ENCODE results near the gene TBCEL. TPM values are rescaled to one million over a fixed set of nuclear protein-coding genes. Genes with fewer than 3 reads are reported as not detected.

Gene TBCEL
- total RNA-seq, 3 donors from 2014 or later, result 16.0 to 31.8 (median 26.9) TPM

- intact Hi-C loops (cut with DNase I; ENCODE audit: low total_unique reads), result no loop called here
- no peak overlapping the region for H3K27ac ChIP-seq
- H3K9me3 ChIP-seq, result peaks cover 9 to 12% of the 10 kb centered on the region in 2 donors
Measured at GRCh38 chr11:121122328-121122727, 98.4 kb downstream of the TBCEL start.

DNA sequence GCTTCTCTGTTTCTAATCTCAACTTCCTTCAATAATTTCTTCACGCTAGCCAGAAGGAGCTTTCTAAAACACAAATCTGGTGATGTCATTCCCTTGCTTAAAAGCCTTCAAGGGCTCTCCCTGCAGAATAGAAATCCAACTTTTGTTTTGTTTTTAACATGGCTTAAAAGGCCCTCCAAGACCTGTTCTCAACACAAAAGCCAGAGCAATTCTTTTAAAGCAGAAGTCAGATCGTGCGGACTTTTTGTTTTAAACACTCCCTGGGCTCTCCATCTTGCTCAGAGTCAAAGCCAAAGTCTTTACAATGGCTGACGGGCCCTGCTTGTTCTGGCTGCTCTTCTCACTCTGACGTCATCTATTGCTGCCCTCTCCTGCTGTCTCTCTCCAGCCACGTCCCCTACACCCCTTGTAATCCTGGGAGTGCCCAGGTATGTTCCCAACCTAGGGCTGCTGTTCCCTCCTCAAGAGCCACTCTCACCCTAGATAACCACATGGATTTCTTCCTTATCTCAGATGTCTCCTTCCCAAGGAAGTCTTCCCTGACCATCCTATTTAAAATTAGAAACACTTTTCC is 99.7 kb downstream of the TBCEL start:
- no peaks in the 10 kb centered on the region for H3K4me1 ChIP-seq
- intact Hi-C loops (cut with DNase I; ENCODE audit: low total_unique reads), result no loop called here
- no peak for TF ChIP-seq POLR2AphosphoS5 (IDR thresholded peaks at IDR 0.05)
- TF ChIP-seq, protein P1, sequence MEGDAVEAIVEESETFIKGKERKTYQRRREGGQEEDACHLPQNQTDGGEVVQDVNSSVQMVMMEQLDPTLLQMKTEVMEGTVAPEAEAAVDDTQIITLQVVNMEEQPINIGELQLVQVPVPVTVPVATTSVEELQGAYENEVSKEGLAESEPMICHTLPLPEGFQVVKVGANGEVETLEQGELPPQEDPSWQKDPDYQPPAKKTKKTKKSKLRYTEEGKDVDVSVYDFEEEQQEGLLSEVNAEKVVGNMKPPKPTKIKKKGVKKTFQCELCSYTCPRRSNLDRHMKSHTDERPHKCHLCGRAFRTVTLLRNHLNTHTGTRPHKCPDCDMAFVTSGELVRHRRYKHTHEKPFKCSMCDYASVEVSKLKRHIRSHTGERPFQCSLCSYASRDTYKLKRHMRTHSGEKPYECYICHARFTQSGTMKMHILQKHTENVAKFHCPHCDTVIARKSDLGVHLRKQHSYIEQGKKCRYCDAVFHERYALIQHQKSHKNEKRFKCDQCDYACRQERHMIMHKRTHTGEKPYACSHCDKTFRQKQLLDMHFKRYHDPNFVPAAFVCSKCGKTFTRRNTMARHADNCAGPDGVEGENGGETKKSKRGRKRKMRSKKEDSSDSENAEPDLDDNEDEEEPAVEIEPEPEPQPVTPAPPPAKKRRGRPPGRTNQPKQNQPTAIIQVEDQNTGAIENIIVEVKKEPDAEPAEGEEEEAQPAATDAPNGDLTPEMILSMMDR (IDR thresholded peaks at IDR 0.05), result no peak
- TF ChIP-seq POLR2A (IDR thresholded peaks at IDR 0.05), result no peak
- no peak overlapping the region for H3K27ac ChIP-seq
- no peak overlapping the region for H3K4me3 ChIP-seq
- no peak for DNase-seq (ENCODE audit: low spot score in 2 of 2)
- no peaks in the 10 kb centered on the region for H3K36me3 ChIP-seq
- H3K9me3 ChIP-seq, result peaks cover 9 to 12% of the 10 kb centered on the region in 2 donors
- no peaks in the 10 kb centered on the region for H3K27me3 ChIP-seq

More at GRCh38 chr11:121122328-121122727, 98.4 kb downstream of the TBCEL start:
- H3K4me3 ChIP-seq, result no peak overlapping the region
- H3K27me3 ChIP-seq, result no peaks in the 10 kb centered on the region
- TF ChIP-seq POLR2AphosphoS5 (IDR thresholded peaks at IDR 0.05) (no peak), POLR2A (IDR thresholded peaks at IDR 0.05) (no peak)
- TF ChIP-seq, protein P1 (IDR thresholded peaks at IDR 0.05), result no peak
- H3K4me1 ChIP-seq, result no peaks in the 10 kb centered on the region
- no peaks in the 10 kb centered on the region for H3K36me3 ChIP-seq
- DNase-seq (ENCODE audit: low spot score in 2 of 2), result no peak

- no peak for DNase-seq (ENCODE audit: low spot score in 2 of 2)
- Histone ChIP-seq H3K36me3 (no peaks in the 10 kb centered on the region), H3K9me3 (peaks cover 0 to under 1% of the 10 kb centered on the region in 2 donors), H3K27me3 (no peaks in the 10 kb centered on the region), H3K4me3 (no peak overlapping the region), H3K27ac (no peak overlapping the region), H3K4me1 (no peaks in the 10 kb centered on the region)
- intact Hi-C loops (cut with DNase I; ENCODE audit: low total_unique reads), result no loop called here
- TF ChIP-seq POLR2AphosphoS5 (IDR thresholded peaks at IDR 0.05), result no peak
- no peak for TF ChIP-seq POLR2A (IDR thresholded peaks at IDR 0.05)
- TF ChIP-seq, protein P1 (IDR thresholded peaks at IDR 0.05), result no peak
Measured at GRCh38 chr11:121127809-121128208, 103.9 kb downstream of the TBCEL start.

DNA sequence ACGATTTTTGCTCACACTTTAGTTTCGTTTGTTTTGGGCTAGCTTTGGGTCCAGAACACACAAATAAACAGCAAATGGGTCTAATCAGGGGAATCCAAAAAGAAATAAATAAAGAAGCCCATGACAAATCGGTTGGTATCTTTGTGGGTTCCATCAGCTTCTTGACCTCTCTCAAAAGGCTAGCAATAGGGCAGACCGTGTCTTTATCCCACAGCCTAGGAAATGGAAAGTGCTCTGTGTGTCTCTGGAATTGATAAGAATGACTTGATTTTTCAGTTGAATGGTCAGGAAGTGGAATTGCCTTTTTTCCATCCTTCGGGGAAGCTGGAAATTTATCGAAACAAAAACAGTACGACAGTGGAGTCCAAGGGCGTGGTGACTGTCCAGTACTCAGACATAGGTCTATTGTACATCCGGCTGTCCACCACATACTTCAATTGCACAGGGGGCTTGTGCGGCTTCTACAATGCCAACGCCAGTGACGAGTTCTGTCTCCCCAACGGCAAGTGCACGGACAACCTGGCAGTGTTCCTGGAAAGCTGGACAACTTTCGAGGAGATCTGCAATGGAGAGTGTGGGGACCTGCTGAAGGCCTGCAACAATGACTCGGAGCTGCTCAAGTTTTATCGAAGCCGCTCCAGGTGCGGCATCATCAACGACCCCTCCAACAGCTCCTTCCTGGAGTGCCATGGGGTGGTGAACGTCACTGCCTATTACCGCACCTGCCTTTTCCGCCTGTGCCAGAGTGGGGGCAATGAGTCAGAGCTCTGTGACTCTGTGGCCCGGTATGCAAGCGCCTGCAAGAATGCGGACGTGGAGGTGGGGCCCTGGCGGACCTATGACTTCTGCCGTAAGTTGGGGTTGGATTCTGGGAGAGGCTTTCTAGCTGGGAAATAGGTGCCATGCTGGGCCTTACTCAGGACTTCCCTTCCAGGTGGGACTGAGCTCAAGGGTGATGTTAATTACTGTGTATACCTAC is 105.7 kb downstream of the TBCEL start:
- H3K9me3 ChIP-seq, result no peaks in the 10 kb centered on the region
- H3K36me3 ChIP-seq, result no peaks in the 10 kb centered on the region
- no peak overlapping the region for H3K27ac ChIP-seq
- TF ChIP-seq POLR2AphosphoS5 (IDR thresholded peaks at IDR 0.05), result no peak
- no peak for TF ChIP-seq POLR2A (IDR thresholded peaks at IDR 0.05)
- TF ChIP-seq, protein P1 (IDR thresholded peaks at IDR 0.05), result no peak
- intact Hi-C loops (cut with DNase I; ENCODE audit: low total_unique reads), result no loop called here
- H3K4me1 ChIP-seq, result no peaks in the 10 kb centered on the region
- no peak overlapping the region for H3K4me3 ChIP-seq
- no peaks in the 10 kb centered on the region for H3K27me3 ChIP-seq
- no peak for DNase-seq (ENCODE audit: low spot score in 2 of 2)

DNA sequence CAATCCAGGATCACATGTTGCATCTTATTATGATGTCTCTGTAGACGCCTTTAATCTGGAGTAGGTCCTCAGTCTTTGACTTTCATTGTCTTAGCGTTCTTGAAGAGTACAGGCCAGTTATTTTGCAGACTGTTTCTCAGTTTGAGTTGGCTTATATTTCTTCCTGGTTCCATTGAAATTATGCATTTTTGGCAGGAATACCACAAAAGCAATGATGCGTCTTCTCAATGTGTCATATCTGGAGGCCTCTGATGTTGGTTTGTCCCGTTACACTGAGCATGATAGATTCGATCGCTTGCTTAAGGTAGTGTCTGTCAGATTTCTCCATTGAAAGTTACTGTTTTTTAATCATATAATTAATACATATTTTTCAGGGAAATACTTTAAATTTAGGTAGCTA is 107.8 kb downstream of the TBCEL start:
- no peaks in the 10 kb centered on the region for H3K27me3 ChIP-seq
- no peak overlapping the region for H3K4me3 ChIP-seq
- TF ChIP-seq POLR2AphosphoS5 (IDR thresholded peaks at IDR 0.05), result no peak
- no peak for TF ChIP-seq POLR2A (IDR thresholded peaks at IDR 0.05)
- TF ChIP-seq, protein P1 (IDR thresholded peaks at IDR 0.05), result no peak
- H3K4me1 ChIP-seq, result no peaks in the 10 kb centered on the region
- no peak for DNase-seq (ENCODE audit: low spot score in 2 of 2)
- no peaks in the 10 kb centered on the region for H3K9me3 ChIP-seq
- no peaks in the 10 kb centered on the region for H3K36me3 ChIP-seq
- H3K27ac ChIP-seq, result no peak overlapping the region
- intact Hi-C loops (cut with DNase I; ENCODE audit: low total_unique reads), result no loop called here
